NCI-H1694 treated with DMSO at 0.1 percent for 48 hours (cell line): Measurements from ENCODE around the gene NCSTN.
"Not testable (repeated sequence)": the region's sequence is repeated elsewhere in the genome, so short reads cannot be mapped to it uniquely, and the experiment has no call there.

Source experiments
- DNase-seq: peaks from one replicate; lab custom pipeline; 2025; lab: John Stamatoyannopoulos, UW

NCSTN gene

GRCh38 chr1:160371756-160372155 lies 28.6 kb downstream of the NCSTN start:
- DNase-seq = no peak

- no peak for DNase-seq
Measured at GRCh38 chr1:160373696-160374095, 30.5 kb downstream of the NCSTN start.

GRCh38 chr1:160374306-160375110 lies 31.3 kb downstream of the NCSTN start:
- no peak for DNase-seq

GRCh38 chr1:160375788-160376524 lies 32.8 kb downstream of the NCSTN start:
- no peak for DNase-seq

- no peak for DNase-seq
Measured at GRCh38 chr1:160376525-160377131, 33.4 kb downstream of the NCSTN start.

- no peak for DNase-seq
Measured at GRCh38 chr1:160377585-160378206, 34.5 kb downstream of the NCSTN start.

- not testable (repeated sequence) for DNase-seq
Measured at GRCh38 chr1:160384812-160385211, 41.6 kb downstream of the NCSTN start.

- DNase-seq = not testable (repeated sequence)
Measured at GRCh38 chr1:160388406-160388805, 45.2 kb downstream of the NCSTN start.

GRCh38 chr1:160394673-160395072 lies 51.5 kb downstream of the NCSTN start:
- DNase-seq = no peak

- no peak for DNase-seq
Measured at GRCh38 chr1:160397651-160398050, 54.5 kb downstream of the NCSTN start.

- no peak for DNase-seq
Measured at GRCh38 chr1:160398823-160399222, 55.6 kb downstream of the NCSTN start.

GRCh38 chr1:160399544-160400222 lies 56.5 kb downstream of the NCSTN start:
- no peak for DNase-seq

GRCh38 chr1:160400223-160400645 lies 57.1 kb downstream of the NCSTN start, which contains the start of gene VANGL2:
Gene VANGL2 (plus strand): TSS chr1:160400564. CDS start chr1:160415838, 15,274 bp downstream.
- DNase-seq = no peak

GRCh38 chr1:160400646-160401486 lies 57.7 kb downstream of the NCSTN start:
- DNase-seq = no peak

GRCh38 chr1:160401487-160401805 lies 58.3 kb downstream of the NCSTN start:
- no peak for DNase-seq

GRCh38 chr1:160402001-160402795 lies 59.0 kb downstream of the NCSTN start:
- DNase-seq = no peak

- DNase-seq = no peak
Measured at GRCh38 chr1:160403244-160403643, 60.1 kb downstream of the NCSTN start.

GRCh38 chr1:160404094-160404493 lies 60.9 kb downstream of the NCSTN start:
- no peak for DNase-seq

- no peak for DNase-seq
Measured at GRCh38 chr1:160405331-160405877, 62.2 kb downstream of the NCSTN start.
